Glutamatergic neuron (in vitro differentiated cells): Measurements from ENCODE around the gene ZNF566. TPM values are rescaled to one million over a fixed set of nuclear protein-coding genes. Genes with fewer than 3 reads are reported as not detected.

Experiments
- DNase-seq: peaks from one replicate; pipeline ENCODE4 v3.0.0; 2022
- H3K27ac Mint-ChIP-seq: one replicate; pipeline ENCODE4 v1.8.0; 2020; ENCODE audit warnings: mild to moderate bottlenecking, mixed read lengths, inconsistent platforms; ENCODE audit not compliant: unreplicated experiment
- H3K27me3 Mint-ChIP-seq: one replicate; pipeline ENCODE4 v1.8.0; 2020; ENCODE audit warnings: mild to moderate bottlenecking, moderate library complexity, mixed read lengths, inconsistent platforms; ENCODE audit not compliant: unreplicated experiment
- H3K36me3 Mint-ChIP-seq: one replicate; pipeline ENCODE4 v1.8.0; 2020; ENCODE audit warnings: mild to moderate bottlenecking, mixed read lengths, inconsistent platforms; ENCODE audit not compliant: unreplicated experiment
- H3K4me1 Mint-ChIP-seq: one replicate; pipeline ENCODE4 v1.8.0; 2020; ENCODE audit warnings: mild to moderate bottlenecking, low read depth, mixed read lengths, inconsistent platforms; ENCODE audit not compliant: unreplicated experiment
- H3K4me3 Mint-ChIP-seq: one replicate; pipeline ENCODE4 v1.8.0; 2020; ENCODE audit warnings: mild to moderate bottlenecking, mixed read lengths, inconsistent platforms; ENCODE audit not compliant: unreplicated experiment
- H3K9me3 Mint-ChIP-seq: one replicate; pipeline ENCODE4 v1.8.0; 2020; ENCODE audit warnings: mild to moderate bottlenecking, moderate library complexity, mixed read lengths, inconsistent platforms; ENCODE audit not compliant: unreplicated experiment
- CTCF ChIP-seq: fragments of 200-600 bp; sonication (generic); IDR thresholded peaks from one replicate; pipeline ENCODE4 v1.5.0; 2021; ENCODE audit not compliant: partially characterized antibody, unreplicated experiment
- total RNA-seq: library from RNA; stranded (reverse); fragmentation: NEBNext Ultra II Directional; extraction: Animal tissue kit (Norgen Biotek cat#: 25700); gene quantifications from one replicate; pipeline ENCODE4 v1.2.1, GENCODE V29; 2021; ENCODE audit not compliant: unreplicated experiment

Gene ZNF566
- total RNA-seq, 1 donor from 2014 or later: 15.7 TPM

GRCh38 chr19:36527341-36527740 is 38.0 kb upstream of the ZNF566 start:
- peaks cover 31% of the 10 kb centered on the region for H3K36me3 Mint-ChIP-seq
- no peak for DNase-seq
- peaks cover 8% of the 10 kb centered on the region for H3K27me3 Mint-ChIP-seq

GRCh38 chr19:36526581-36526980 is 37.2 kb upstream of the ZNF566 start:
- no peak for DNase-seq
- H3K4me3 Mint-ChIP-seq: peak overlapping the region; percentile 100
- peak overlapping the region; percentile 28 for H3K27ac Mint-ChIP-seq
- H3K36me3 Mint-ChIP-seq: peaks cover 31% of the 10 kb centered on the region
- H3K9me3 Mint-ChIP-seq: peaks cover 23% of the 10 kb centered on the region
- H3K4me1 Mint-ChIP-seq: peaks cover 11% of the 10 kb centered on the region
- H3K27me3 Mint-ChIP-seq: peaks cover 8% of the 10 kb centered on the region
- no peak for TF ChIP-seq CTCF

More at GRCh38 chr19:36527341-36527740, 38.0 kb upstream of the ZNF566 start:
- Mint-ChIP-seq H3K9me3 (peaks cover 23% of the 10 kb centered on the region), H3K4me3 (peak overlapping the region; percentile 100), H3K4me1 (peaks cover 11% of the 10 kb centered on the region), H3K27ac (no peak overlapping the region)
- TF ChIP-seq CTCF: no peak

- TF ChIP-seq CTCF: no peak
- peaks cover 38% of the 10 kb centered on the region for H3K36me3 Mint-ChIP-seq
- no peak overlapping the region for H3K4me3 Mint-ChIP-seq
- no peak for DNase-seq
- no peak overlapping the region for H3K27ac Mint-ChIP-seq
- H3K9me3 Mint-ChIP-seq: peaks cover 31% of the 10 kb centered on the region
- H3K4me1 Mint-ChIP-seq: peaks cover 11% of the 10 kb centered on the region
- H3K27me3 Mint-ChIP-seq: peaks cover 12% of the 10 kb centered on the region
Measured at GRCh38 chr19:36524617-36525016, 35.3 kb upstream of the ZNF566 start.

GRCh38 chr19:36514012-36514612 is 24.8 kb upstream of the ZNF566 start:
- TF ChIP-seq CTCF: no peak
- peaks cover 71% of the 10 kb centered on the region for H3K36me3 Mint-ChIP-seq
- H3K27ac Mint-ChIP-seq: no peak overlapping the region
- no peak overlapping the region for H3K4me3 Mint-ChIP-seq
- DNase-seq: no peak
- no peaks in the 10 kb centered on the region for H3K4me1 Mint-ChIP-seq
- H3K27me3 Mint-ChIP-seq: peaks cover 2% of the 10 kb centered on the region
- H3K9me3 Mint-ChIP-seq: peaks cover 33% of the 10 kb centered on the region

GRCh38 chr19:36508325-36508724 is 19.0 kb upstream of the ZNF566 start:
- TF ChIP-seq CTCF: no peak
- no peak overlapping the region for H3K27ac Mint-ChIP-seq
- peaks cover 22% of the 10 kb centered on the region for H3K9me3 Mint-ChIP-seq
- peaks cover 2% of the 10 kb centered on the region for H3K27me3 Mint-ChIP-seq
- H3K36me3 Mint-ChIP-seq: peaks cover 25% of the 10 kb centered on the region
- H3K4me1 Mint-ChIP-seq: no peaks in the 10 kb centered on the region
- DNase-seq: no peak
- H3K4me3 Mint-ChIP-seq: no peak overlapping the region
